RWPE2 (cell line): ENCODE data around the gene SAP30BP.

Source experiments
- ATAC-seq: fragments of 200-7000 bp; cut with Tn5 transposase; 3 replicates; pipeline ENCODE4 v1.9.1; 2021; ENCODE audit warnings: low read depth
- DNase-seq: peaks from one replicate; pipeline ENCODE4 v3.0.0-alpha.2; 2020; ENCODE audit warnings: low spot score
- H3K27ac ChIP-seq: fragments of 450-650 bp; 2 replicates; pipeline ENCODE4 v1.5.1; 2017; ENCODE audit warnings: mild to moderate bottlenecking; ENCODE audit not compliant: poor library complexity, severe bottlenecking
- H3K27me3 ChIP-seq: fragments of 250-450 bp; sonication (Bioruptor Pico); 2 replicates; pipeline ENCODE4 v1.5.1; 2021; ENCODE audit warnings: mild to moderate bottlenecking, moderate library complexity; ENCODE audit not compliant: insufficient read depth, poor library complexity, severe bottlenecking
- H3K36me3 ChIP-seq: fragments of 250-450 bp; sonication (Bioruptor Pico); 2 replicates; pipeline ENCODE4 v1.5.1; 2020; ENCODE audit warnings: low read depth, mild to moderate bottlenecking, moderate library complexity
- H3K4me1 ChIP-seq: fragments of 250-450 bp; sonication (Bioruptor Pico); 2 replicates; pipeline ENCODE4 v1.5.1; 2021; ENCODE audit warnings: mild to moderate bottlenecking, moderate library complexity; ENCODE audit not compliant: insufficient read depth, poor library complexity, severe bottlenecking
- H3K4me3 ChIP-seq: fragments of 250-450 bp; sonication (Bioruptor Pico); 2 replicates; pipeline ENCODE4 v1.5.1; 2021; ENCODE audit warnings: mild to moderate bottlenecking, moderate library complexity; ENCODE audit not compliant: severe bottlenecking
- H3K9me3 ChIP-seq: fragments of 250-450 bp; sonication (Bioruptor Pico); 2 replicates; pipeline ENCODE4 v1.5.1; 2021; ENCODE audit warnings: mild to moderate bottlenecking, moderate library complexity; ENCODE audit not compliant: severe bottlenecking
- TF ChIP-seq, protein P1 (sequence below): fragments of 450-650 bp; IDR thresholded peaks from one replicate; pipeline ENCODE4 v1.5.1; 2017; ENCODE audit warnings: mild to moderate bottlenecking, moderate library complexity; ENCODE audit not compliant: poor library complexity, severe bottlenecking

SAP30BP gene

DNA sequence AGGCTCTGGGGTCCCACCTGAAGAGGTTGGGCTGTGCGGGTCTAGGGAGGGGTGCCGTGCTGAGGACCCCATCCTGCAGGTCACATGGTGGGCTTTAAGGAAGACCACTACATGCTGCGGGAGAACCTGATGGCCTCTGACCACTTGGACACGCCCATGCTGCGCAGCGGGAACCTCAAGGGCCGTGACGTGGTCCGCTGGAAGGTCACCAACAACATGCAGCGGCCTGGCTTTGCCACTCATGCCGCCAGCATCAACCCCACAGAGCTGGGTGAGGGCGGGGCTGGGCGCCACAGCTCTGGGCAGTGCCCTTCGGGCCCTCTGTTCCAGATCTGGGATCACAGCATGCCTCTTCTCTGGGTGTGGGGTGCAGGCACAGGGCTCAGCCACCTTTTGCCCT lies 72.7 kb downstream of the SAP30BP start:
- peaks cover 98% of the 10 kb centered on the region for H3K36me3 ChIP-seq
- H3K4me3 ChIP-seq, result no peak overlapping the region
- no peaks in the 10 kb centered on the region for H3K4me1 ChIP-seq
- H3K9me3 ChIP-seq, result no peaks in the 10 kb centered on the region
- ATAC-seq (no peak), DNase-seq (no peak)
- TF ChIP-seq, protein P1, sequence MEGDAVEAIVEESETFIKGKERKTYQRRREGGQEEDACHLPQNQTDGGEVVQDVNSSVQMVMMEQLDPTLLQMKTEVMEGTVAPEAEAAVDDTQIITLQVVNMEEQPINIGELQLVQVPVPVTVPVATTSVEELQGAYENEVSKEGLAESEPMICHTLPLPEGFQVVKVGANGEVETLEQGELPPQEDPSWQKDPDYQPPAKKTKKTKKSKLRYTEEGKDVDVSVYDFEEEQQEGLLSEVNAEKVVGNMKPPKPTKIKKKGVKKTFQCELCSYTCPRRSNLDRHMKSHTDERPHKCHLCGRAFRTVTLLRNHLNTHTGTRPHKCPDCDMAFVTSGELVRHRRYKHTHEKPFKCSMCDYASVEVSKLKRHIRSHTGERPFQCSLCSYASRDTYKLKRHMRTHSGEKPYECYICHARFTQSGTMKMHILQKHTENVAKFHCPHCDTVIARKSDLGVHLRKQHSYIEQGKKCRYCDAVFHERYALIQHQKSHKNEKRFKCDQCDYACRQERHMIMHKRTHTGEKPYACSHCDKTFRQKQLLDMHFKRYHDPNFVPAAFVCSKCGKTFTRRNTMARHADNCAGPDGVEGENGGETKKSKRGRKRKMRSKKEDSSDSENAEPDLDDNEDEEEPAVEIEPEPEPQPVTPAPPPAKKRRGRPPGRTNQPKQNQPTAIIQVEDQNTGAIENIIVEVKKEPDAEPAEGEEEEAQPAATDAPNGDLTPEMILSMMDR, result no peak
- no peak overlapping the region for H3K27ac ChIP-seq
- H3K27me3 ChIP-seq, result no peaks in the 10 kb centered on the region

DNA sequence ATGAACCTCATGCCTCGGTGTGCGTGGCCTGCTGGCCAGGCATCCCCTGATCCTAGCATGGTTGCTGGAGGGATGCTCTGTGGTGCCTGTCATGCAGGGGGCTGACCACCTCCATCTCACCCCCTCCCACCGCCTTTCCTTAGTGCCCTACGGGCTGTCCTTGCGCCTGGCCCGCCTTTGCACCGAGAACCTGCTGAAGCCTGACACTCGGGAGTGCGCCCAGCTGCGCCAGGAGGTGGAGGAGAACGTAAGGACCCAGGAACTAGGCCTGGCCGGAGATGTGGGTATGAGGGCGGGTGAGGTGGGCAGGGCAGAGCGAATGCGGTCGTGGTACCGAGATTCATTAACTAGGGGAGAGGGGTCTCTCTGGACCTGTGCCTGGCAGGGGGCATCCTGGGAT lies 73.1 kb downstream of the SAP30BP start:
- DNase-seq (peak; percentile 71), ATAC-seq (no peak)
- Histone ChIP-seq H3K4me3 (no peak overlapping the region), H3K4me1 (no peaks in the 10 kb centered on the region), H3K9me3 (no peaks in the 10 kb centered on the region), H3K27me3 (no peaks in the 10 kb centered on the region), H3K36me3 (peaks cover 98% of the 10 kb centered on the region), H3K27ac (no peak overlapping the region)
- TF ChIP-seq, protein P1, result no peak

DNA sequence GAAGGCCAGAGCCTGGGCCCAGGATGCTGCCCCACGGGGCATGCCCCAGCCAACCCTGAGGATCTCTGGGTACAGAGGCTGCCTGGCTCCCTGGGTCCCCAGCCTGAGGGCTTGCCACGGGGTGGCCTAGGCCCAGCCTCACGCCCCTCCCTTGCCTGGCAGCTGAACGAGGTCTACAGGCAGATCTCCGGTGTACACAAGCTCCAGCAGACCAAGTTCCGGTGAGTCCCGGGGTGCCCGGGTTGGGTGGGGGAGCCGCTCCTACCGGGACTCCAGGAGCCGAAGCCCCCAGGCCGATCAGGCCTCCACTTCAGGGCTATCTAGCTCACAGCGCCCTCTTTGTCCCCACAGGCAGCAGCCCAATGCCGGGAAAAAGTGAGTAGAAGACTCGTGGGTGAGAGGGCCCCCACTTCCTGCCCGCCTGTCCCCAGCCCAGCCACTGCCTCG lies 73.5 kb downstream of the SAP30BP start:
- peak; percentile 74 for DNase-seq
- Histone ChIP-seq H3K4me1 (no peaks in the 10 kb centered on the region), H3K27me3 (no peaks in the 10 kb centered on the region), H3K36me3 (peaks cover 98% of the 10 kb centered on the region), H3K4me3 (no peak overlapping the region), H3K27ac (no peak overlapping the region), H3K9me3 (no peaks in the 10 kb centered on the region)
- TF ChIP-seq, protein P1, result no peak
- ATAC-seq, result no peak

DNA sequence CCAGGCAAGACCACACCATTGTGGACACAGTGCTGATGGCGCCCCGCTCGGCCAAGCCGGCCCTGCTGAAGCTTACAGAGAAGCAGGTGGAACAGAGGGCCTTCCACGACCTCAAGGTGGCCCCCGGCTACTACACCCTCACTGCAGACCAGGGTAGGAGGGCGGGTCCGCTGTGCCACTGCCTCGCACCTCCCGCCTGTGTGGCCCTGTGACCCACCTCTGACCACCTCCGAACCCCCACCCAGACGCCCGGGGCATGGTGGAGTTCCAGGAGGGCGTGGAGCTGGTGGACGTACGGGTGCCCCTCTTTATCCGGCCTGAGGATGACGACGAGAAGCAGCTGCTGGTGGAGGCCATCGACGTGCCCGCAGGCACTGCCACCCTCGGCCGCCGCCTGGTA lies 75.2 kb downstream of the SAP30BP start:
- H3K36me3 ChIP-seq, result peaks cover 98% of the 10 kb centered on the region
- ATAC-seq (0 out of 3 replicates have a peak, but pooled peaks have one; percentile 1), DNase-seq (no peak)
- no peak overlapping the region for H3K4me3 ChIP-seq
- no peaks in the 10 kb centered on the region for H3K4me1 ChIP-seq
- no peaks in the 10 kb centered on the region for H3K27me3 ChIP-seq
- H3K27ac ChIP-seq, result no peak overlapping the region
- TF ChIP-seq, protein P1, result no peak
- H3K9me3 ChIP-seq, result no peaks in the 10 kb centered on the region

DNA sequence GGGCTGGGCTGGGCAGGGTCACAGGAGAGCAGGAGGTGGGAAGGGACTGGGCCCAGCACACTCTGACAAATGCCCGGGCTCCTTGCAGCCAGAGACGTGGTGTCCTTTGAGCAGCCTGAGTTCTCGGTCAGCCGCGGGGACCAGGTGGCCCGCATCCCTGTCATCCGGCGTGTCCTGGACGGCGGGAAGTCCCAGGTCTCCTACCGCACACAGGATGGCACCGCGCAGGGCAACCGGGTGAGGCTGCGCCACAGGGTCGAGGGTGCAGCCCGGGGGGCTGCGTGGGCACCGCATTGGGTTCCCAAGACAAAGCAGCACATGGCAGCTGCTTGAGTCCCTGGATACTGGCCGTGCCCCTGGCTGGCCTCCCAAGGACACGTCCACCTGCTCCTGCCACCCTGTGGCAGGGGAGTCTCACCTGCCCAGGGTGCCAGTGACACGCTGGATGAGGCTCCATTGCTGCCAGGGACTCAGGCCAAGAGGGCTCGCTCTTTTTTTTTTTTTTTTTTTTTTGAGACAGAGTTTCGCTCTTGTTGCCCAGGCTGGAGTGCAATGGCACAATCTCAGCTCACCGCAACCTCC lies 76.6 kb downstream of the SAP30BP start:
- no peaks in the 10 kb centered on the region for H3K4me1 ChIP-seq
- H3K36me3 ChIP-seq, result peaks cover 100% of the 10 kb centered on the region
- no peak for DNase-seq
- TF ChIP-seq, protein P1, result no peak
- ATAC-seq, result 0 out of 3 replicates have a peak, but pooled peaks have one; percentile 1
- H3K4me3 ChIP-seq, result no peak overlapping the region
- H3K27me3 ChIP-seq, result no peaks in the 10 kb centered on the region
- no peak overlapping the region for H3K27ac ChIP-seq
- no peaks in the 10 kb centered on the region for H3K9me3 ChIP-seq
